Erythroblast (primary cell): ENCODE measurements around the gene BCL2.

ENCODE experiments used
- GATA1 ChIP-seq: IDR thresholded peaks from 2 replicates; pipeline ENCODE4 v1.6.1; 2011; ENCODE audit warnings: low read depth, mild to moderate bottlenecking, control low read depth, low read length, moderate library complexity
- POLR2A ChIP-seq: IDR thresholded peaks from 2 replicates; pipeline ENCODE4 v1.6.1; 2011; ENCODE audit warnings: mild to moderate bottlenecking, low read length

- TF ChIP-seq POLR2A = no peak
- no peak for TF ChIP-seq GATA1
These were observed 86.2 kb downstream of the BCL2 start for GRCh38 chr18:63233334-63233733.
